Gastroesophageal sphincter (tissue), 4 donors: ENCODE measurements around the gene DCTPP1. TPM values are rescaled to one million over a fixed set of nuclear protein-coding genes. Genes with fewer than 3 reads are reported as not detected.
A peak's percentile ranks its signal among the peaks of the same experiment; 100 is the strongest.

ENCODE experiments used
- ATAC-seq: fragments of 150-250 bp; one replicate; pipeline ENCODE4 v1.9.1; 2016; ENCODE audit warnings: mild to moderate bottlenecking, moderate library complexity
- H3K27ac ChIP-seq, 4 donors: fragments of 200-600 bp; sonication (generic) in 3 of 4; 1 replicate in 3 of 4; 2 replicates in 1 of 4; pipeline ENCODE4 v1.5.1; 2016 to 2019
- H3K27me3 ChIP-seq: fragments of 200-600 bp; sonication (generic); one replicate; pipeline ENCODE4 v1.5.1; 2019
- H3K36me3 ChIP-seq, 2 donors: fragments of 200-600 bp; sonication (generic); one replicate each; pipeline ENCODE4 v1.5.1; 2019; ENCODE audit warnings: control low read depth in 1 of 2
- H3K4me1 ChIP-seq, 3 donors: fragments of 200-600 bp; sonication (generic); 1 replicate in 2 of 3; 2 replicates in 1 of 3; pipeline ENCODE4 v1.5.1; 2016 to 2019; ENCODE audit warnings: control low read depth in 2 of 3
- H3K4me3 ChIP-seq, 2 donors: fragments of 200-600 bp; sonication (generic); one replicate each; pipeline ENCODE4 v1.5.1; 2019; ENCODE audit warnings: mild to moderate bottlenecking in 1 of 2, moderate library complexity in 1 of 2
- H3K9me3 ChIP-seq, 3 donors: fragments of 200-600 bp; sonication (generic); one replicate each; pipeline ENCODE4 v1.5.1; 2017 to 2019; ENCODE audit warnings: control low read depth in 2 of 3
- EP300 ChIP-seq: sonication (generic); formaldehyde crosslinking; IDR thresholded peaks from one replicate; pipeline ENCODE4 v1.6.1; 2017; ENCODE audit warnings: antibody characterized with exemption, mild to moderate bottlenecking
- POLR2A ChIP-seq, 2 donors: fragments of 450-650 bp; IDR thresholded peaks; one replicate each; pipeline ENCODE4 v1.6.1; 2017; ENCODE audit warnings: antibody characterized with exemption in 2 of 2, mild to moderate bottlenecking in 2 of 2, moderate library complexity in 1 of 2
- POLR2AphosphoS5 ChIP-seq: sonication (generic); formaldehyde crosslinking; IDR thresholded peaks from one replicate; pipeline ENCODE4 v1.6.1; 2017; ENCODE audit warnings: antibody characterized with exemption
- WGBS, 2 donors: methylation state at CpG; one replicate each; pipeline ENCODE4 v1.1.5; 2018; ENCODE audit warnings: low coverage in 1 of 2; 5-methylcytosine and 5-hydroxymethylcytosine counted together
- total RNA-seq, 4 donors: library from RNA; depleted of rRNA; stranded (reverse); fragments of >200 nt; gene quantifications; one replicate each; pipeline ENCODE4 v1.1.0, GENCODE V29; 2016
- TF ChIP-seq, protein P1 (sequence below), 4 experiments: fragments of 200-600 bp in 2 of 4; fragments of 450-650 bp in 2 of 4; sonication (generic) in 1 of 4; IDR thresholded peaks; one replicate each; pipeline ENCODE4 v1.5.1; 2017 to 2019; ENCODE audit warnings: antibody characterized with exemption in 4 of 4, mild to moderate bottlenecking in 2 of 4, moderate library complexity in 2 of 4

The DCTPP1 gene
- total RNA-seq, 4 donors from 2014 or later = 10.9 to 17.4 (median 13.8) TPM

DNA sequence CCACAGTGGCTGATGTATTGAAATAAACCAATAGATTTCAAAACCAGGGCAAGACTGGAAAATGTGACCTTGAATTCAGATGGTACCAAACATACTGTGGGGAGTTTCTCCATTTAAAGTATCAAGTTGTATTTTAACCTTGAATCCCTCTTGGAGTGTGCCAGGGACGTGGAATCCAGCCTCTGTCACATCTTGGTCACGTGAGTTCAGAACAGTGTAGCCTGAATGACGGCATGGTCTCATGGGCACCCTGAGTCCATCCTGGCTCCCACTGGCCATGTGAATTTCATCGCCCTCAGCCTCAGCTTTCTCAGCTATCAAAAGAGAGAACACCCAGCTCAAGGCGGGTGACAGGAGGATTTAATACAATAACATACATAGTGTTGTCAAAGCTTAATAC lies 15.7 kb downstream of the DCTPP1 start:
- TF ChIP-seq, protein P1, sequence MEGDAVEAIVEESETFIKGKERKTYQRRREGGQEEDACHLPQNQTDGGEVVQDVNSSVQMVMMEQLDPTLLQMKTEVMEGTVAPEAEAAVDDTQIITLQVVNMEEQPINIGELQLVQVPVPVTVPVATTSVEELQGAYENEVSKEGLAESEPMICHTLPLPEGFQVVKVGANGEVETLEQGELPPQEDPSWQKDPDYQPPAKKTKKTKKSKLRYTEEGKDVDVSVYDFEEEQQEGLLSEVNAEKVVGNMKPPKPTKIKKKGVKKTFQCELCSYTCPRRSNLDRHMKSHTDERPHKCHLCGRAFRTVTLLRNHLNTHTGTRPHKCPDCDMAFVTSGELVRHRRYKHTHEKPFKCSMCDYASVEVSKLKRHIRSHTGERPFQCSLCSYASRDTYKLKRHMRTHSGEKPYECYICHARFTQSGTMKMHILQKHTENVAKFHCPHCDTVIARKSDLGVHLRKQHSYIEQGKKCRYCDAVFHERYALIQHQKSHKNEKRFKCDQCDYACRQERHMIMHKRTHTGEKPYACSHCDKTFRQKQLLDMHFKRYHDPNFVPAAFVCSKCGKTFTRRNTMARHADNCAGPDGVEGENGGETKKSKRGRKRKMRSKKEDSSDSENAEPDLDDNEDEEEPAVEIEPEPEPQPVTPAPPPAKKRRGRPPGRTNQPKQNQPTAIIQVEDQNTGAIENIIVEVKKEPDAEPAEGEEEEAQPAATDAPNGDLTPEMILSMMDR (IDR thresholded peaks at IDR 0.05) = no peak
- no peak for TF ChIP-seq POLR2A (IDR thresholded peaks at IDR 0.05)
- Histone ChIP-seq H3K9me3 (no peaks in the 10 kb centered on the region), H3K4me1 (peaks cover 0 to 37% (median 9%) of the 10 kb centered on the region in 3 donors), H3K27ac (no peak overlapping the region), H3K4me3 (no peak overlapping the region), H3K36me3 (peaks cover 0 to 28% of the 10 kb centered on the region in 2 donors), H3K27me3 (no peaks in the 10 kb centered on the region)
- 40 to 85% methylated on average over 1 to 5 of the region's 5 CpGs for WGBS, 2 donors
- no peak for ATAC-seq

DNA sequence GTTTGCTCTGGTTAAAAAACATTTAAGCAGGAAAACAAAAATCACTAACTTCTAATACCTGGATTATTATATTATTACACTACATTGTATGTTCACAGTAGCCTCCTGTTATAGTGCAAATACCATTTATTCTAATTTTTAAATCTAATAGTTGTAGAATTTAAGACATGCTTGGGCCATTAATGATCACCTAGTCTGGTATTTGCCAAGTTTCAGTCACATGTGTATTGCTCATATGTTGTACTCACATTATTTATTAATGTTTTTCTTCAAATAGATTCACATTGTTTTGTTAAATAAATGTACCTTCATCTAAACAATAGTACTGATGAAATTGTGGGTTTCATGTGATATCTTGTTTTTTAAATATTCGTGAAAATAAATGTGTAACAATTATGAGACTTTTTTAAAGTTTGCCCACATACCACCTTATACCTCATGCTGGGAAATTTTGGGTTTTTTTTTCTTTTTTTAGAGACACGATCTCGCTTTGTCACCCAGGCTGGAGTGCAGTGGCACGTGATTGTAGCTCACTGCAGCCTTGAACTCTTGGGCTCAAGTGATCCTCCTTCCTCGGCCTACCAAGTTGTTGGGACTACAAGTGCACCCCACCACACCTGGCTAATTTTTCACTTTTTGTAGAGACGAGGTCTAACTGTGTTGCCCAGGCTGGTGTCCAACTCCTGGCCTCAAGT lies 16.6 kb downstream of the DCTPP1 start:
- TF ChIP-seq, protein P1 (IDR thresholded peaks at IDR 0.05) = no peak
- TF ChIP-seq POLR2AphosphoS5 = no peak
- TF ChIP-seq EP300 = no peak
- no peak for TF ChIP-seq POLR2A (IDR thresholded peaks at IDR 0.05)
- Histone ChIP-seq H3K4me3 (no peak overlapping the region), H3K27me3 (no peaks in the 10 kb centered on the region), H3K9me3 (no peaks in the 10 kb centered on the region), H3K27ac (no peak overlapping the region), H3K36me3 (peaks cover 0 to 28% of the 10 kb centered on the region in 2 donors), H3K4me1 (peaks cover 0 to 42% (median 11%) of the 10 kb centered on the region in 3 donors)
- WGBS, 2 donors = 81 to 87% methylated on average over 4 to 6 of the region's 6 CpGs
- no peak for ATAC-seq

DNA sequence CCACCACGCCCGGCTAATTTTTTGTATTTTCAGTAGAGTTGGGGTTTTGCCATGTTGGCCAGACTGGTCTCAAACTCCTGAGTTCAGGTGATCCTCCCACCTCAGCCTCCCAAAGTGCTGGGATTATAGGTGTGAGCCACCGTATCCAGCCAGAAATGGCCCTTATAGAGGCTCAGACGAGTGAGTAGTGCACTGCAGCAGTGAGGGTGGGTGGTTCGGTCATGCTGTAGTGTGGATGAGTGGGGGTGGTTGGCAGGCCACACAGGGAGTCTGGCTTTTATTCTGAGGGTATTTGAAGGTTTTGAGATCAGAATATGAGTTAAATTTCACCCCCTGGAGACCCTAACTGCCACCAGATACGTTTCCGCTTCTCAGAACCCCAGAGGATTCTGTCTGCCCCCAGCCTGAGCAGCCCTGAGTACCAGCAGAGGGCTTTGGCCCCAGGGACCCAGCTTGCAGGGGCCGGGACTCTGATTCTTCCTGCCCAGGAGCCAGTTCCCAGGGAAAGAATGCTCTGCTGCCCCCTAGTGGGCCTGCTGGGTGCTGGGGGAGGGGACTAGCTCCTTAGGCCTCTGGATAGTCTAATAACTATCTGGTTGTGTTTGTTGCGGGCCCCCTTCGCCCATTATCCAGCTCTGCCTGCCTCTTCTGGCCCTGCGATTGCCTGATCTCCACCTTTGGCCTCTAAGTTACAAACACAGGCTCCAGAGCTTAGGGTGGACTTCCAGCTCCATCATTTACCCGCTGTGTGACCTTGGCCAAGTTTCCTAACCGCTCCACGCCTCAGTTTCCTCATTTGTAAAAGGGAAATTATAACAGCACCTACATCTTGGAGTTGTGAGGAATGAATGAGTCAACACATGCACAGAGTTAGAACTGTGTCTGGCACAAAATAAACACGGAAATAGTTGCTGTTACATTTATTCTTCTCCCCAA lies 20.4 kb downstream of the DCTPP1 start:
- Histone ChIP-seq H3K4me3 (no peak overlapping the region), H3K9me3 (no peaks in the 10 kb centered on the region), H3K27me3 (no peaks in the 10 kb centered on the region), H3K27ac (peak overlapping the region in 3 of 4 donors; percentile 56 to 89 (median 58)), H3K4me1 (peaks cover 0 to 39% (median 14%) of the 10 kb centered on the region in 3 donors), H3K36me3 (peaks cover 0 to 25% of the 10 kb centered on the region in 2 donors)
- TF ChIP-seq POLR2AphosphoS5 = no peak
- TF ChIP-seq, protein P1 (IDR thresholded peaks at IDR 0.05) = peak in 3 of 4 experiments; percentile 87 to 96 (median 92)
- peak; percentile 66 for ATAC-seq
- 33 to 39% methylated on average over 11 to 12 of the region's 15 CpGs for WGBS, 2 donors

GRCh38 chr16:30407804-30408534 lies 21.9 kb downstream of the DCTPP1 start:
- no peaks in the 10 kb centered on the region for H3K9me3 ChIP-seq
- H3K4me3 ChIP-seq = peak overlapping the region; percentile 67 to 82
- peak overlapping the region; percentile 87 to 98 (median 90) for H3K27ac ChIP-seq
- peaks cover 0 to 14% of the 10 kb centered on the region in 2 donors for H3K36me3 ChIP-seq
- no peaks in the 10 kb centered on the region for H3K27me3 ChIP-seq
- TF ChIP-seq, protein P1 (IDR thresholded peaks at IDR 0.05) = no peak
- no peak for TF ChIP-seq EP300
- TF ChIP-seq POLR2A (IDR thresholded peaks at IDR 0.05) = no peak
- no peak for TF ChIP-seq POLR2AphosphoS5
- WGBS, 2 donors = 5 to 7% methylated on average over 4 to 13 of the region's 19 CpGs
- peak; percentile 57 for ATAC-seq
- peaks cover 0 to 39% (median 14%) of the 10 kb centered on the region in 3 donors for H3K4me1 ChIP-seq
